ENCODE measurements around the gene CCDC15.

DNA sequence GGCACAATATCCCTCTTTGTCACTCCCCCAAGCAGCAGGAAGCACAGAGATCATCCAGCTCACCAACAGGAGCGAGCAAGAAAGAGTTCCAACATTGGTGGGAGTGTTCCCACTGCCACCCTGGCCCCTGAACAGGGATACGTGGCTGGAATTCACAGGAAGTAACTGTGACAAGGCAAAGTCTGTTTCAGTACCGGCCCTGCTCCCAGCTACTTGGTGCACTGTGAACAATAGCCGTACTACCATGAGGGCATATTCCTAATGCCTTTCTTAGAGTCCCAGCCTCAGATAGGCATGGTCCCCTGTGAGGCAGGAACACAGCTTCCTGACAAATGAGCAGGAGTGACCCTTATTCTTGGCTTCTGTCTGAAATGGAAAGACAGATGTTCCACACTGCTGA lies 107.3 kb downstream of the CCDC15 start:
- TF ChIP-seq CTCF (conservative IDR thresholded peaks at IDR 0.05; ENCODE audit: low read length) (no peak), EZH2phosphoT487 (IDR thresholded peaks at IDR 0.05; ENCODE audit: borderline replicate concordance) (no peak)

All from Loucy (cell line).